ENCODE results near the gene KDM6A.
"Not testable (repeated sequence)": the region's sequence is repeated elsewhere in the genome, so short reads cannot be mapped to it uniquely, and the experiment has no call there.

The KDM6A gene

DNA sequence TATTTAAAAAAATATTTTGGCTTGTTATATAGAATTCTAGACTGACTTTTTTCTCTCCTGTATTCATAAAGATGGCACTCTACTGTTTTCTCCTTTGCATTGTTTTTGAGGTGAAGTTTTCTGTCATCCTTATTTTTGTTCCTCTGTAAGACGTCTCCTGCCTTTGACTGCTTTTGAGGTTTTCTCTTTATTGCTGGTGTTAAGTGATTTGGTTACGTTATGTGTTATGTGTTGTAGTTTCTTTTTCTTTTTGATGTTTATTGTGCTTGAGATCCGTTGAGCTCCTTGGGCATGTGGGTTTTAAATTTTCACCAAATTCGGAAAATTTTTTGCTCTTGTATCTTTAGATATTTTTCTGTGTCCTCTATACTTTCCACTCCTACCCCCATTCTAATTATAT is 50.0 kb downstream of the KDM6A start:
- DNase-seq (ENCODE audit: low spot score) = no peak

GRCh38 chrX:44927398-44927797 is 54.4 kb downstream of the KDM6A start:
- no peak for DNase-seq (ENCODE audit: low spot score)

DNA sequence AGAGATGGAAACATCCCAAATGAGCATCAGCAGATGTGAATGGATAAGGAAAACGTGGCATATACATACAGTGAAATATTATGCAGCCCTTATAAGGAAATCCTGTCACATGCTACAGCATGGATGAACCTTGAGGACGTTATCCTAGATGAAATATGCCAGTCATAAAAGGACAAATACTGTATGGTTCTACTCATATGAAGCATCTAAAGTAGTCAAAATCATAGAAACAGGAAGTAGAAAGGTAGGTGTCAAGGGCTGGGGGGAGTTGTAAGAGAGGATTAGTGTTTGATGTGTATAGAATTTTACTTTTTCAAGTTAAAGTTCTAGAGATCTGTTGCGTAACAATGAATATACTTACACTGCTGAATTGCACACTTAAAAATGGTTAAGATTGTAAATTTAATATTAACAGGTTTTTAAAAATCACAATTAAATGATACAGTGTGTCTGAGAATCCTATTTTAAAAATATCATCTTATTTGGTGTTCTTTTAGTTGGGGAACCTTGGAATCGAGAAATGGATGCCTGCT is 58.5 kb downstream of the KDM6A start:
- no peak for DNase-seq (ENCODE audit: low spot score)

- DNase-seq (ENCODE audit: low spot score) = no peak
Observed at GRCh38 chrX:44935172-44935571, 62.2 kb downstream of the KDM6A start.

DNA sequence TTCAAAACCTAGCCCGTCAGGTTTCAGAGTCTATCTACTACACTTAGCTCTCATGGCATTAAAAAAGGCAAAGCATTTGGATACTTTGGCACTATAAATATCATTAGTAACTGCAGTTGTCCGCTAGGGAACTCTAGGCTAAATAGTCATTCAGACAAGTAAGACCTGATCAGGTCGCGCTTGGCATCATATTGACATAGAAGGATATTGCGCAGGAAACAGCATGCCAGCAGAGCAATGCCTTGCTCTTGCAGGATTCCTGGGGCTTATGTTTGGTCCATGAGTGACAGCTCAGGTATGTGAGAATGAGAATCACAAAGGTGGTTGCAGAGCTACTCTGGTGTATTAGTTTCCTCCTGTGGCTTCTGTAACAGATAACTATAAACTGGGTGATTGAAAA is 62.7 kb downstream of the KDM6A start:
- no peak for DNase-seq (ENCODE audit: low spot score)

GRCh38 chrX:44937606-44938005 is 64.6 kb downstream of the KDM6A start:
- no peak for DNase-seq (ENCODE audit: low spot score)

DNA sequence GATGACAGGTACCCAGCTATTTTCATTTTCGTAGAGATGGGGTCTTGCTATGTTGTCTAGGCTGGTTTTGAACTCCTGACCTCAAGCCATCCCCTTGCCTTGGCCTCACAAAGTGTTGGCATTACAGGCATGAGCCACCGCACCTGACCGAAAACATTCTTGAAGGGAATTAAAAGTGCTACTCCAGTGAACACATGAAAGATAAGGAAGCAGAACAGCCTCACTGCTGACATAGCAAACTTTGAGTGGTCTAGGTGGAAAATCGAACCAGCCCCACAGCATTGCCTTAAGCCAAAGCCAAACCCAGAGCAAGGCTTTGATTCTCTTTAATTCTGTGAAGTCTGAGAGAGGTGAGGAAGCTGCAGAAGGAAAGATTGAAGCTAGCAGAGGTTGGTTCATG is 65.1 kb downstream of the KDM6A start:
- DNase-seq (ENCODE audit: low spot score) = no peak

GRCh38 chrX:44940541-44940940 is 67.6 kb downstream of the KDM6A start:
- DNase-seq (ENCODE audit: low spot score) = not testable (repeated sequence)

GRCh38 chrX:44943007-44943406 is 70.0 kb downstream of the KDM6A start:
- DNase-seq (ENCODE audit: low spot score) = no peak

DNA sequence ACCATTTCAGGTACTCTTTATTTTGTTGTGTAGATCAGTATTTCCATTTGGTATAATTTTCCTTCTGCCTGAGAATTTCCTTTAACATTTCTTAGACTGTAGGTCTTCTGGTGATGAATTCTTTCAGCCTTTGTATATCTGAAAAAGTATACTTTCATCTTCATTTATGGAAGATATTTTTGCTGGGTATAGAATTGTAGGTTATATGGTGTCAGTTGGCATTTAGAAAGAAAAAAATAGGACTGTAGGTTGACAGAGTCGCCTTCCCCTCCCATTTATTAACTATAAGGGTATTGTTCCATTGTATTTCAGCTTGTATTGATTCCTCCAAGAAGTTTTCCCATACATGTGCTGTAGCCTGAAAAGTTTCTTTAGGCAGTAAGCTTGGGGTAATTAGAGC is 71.9 kb downstream of the KDM6A start:
- DNase-seq (ENCODE audit: low spot score) = no peak

DNA sequence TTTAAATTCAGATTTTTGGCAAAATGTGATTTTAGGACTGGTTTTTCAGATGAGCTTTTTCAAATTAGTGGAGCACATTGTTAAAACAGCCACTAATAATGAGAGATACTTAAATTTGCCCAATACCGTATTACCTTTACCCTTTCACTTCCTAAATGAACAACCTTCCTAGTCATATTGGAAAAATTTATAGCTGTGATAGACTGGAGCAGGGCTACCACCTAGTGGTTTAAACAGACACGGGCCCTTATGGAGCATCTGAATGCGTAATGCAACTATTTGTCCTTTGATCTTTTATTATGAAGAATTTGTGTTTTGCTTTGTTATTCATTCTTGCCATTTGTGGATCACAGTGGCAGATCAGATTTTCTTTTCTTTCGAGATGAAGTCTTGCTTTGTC is 72.7 kb downstream of the KDM6A start:
- peak; percentile 59 for DNase-seq (ENCODE audit: low spot score)

GRCh38 chrX:44946771-44947170 is 73.8 kb downstream of the KDM6A start:
- DNase-seq (ENCODE audit: low spot score) = peak; percentile 82

- DNase-seq (ENCODE audit: low spot score) = no peak
Observed at GRCh38 chrX:44947995-44948394, 75.0 kb downstream of the KDM6A start.

- DNase-seq (ENCODE audit: low spot score) = no peak
Observed at GRCh38 chrX:44948406-44948805, 75.4 kb downstream of the KDM6A start.

DNA sequence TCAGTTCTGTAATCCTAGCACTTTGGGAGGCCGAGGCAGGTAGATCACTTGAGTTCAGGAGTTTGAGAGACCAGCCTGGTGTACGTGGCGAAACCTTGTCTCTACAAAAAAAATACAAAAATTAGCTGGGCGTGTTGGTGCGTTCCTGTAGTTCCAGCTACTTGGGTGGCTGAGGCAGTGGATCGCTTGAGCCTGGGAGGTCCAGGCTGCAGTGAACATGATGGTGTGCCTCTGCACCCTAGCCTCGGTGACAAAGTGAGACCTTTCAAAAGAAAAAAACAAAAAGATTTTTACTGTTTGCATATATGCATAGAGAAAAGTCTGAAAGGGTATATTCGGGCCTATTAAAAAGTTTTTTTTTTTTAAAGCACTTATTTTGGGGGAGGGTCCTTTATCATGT is 76.1 kb downstream of the KDM6A start:
- DNase-seq (ENCODE audit: low spot score) = no peak

GRCh38 chrX:44950471-44951366 is 77.7 kb downstream of the KDM6A start:
- not testable (repeated sequence) for DNase-seq (ENCODE audit: low spot score)

GRCh38 chrX:44951572-44952067 is 78.6 kb downstream of the KDM6A start:
- no peak for DNase-seq (ENCODE audit: low spot score)

- DNase-seq (ENCODE audit: low spot score) = no peak
Observed at GRCh38 chrX:44952329-44953027, 79.5 kb downstream of the KDM6A start.

DNA sequence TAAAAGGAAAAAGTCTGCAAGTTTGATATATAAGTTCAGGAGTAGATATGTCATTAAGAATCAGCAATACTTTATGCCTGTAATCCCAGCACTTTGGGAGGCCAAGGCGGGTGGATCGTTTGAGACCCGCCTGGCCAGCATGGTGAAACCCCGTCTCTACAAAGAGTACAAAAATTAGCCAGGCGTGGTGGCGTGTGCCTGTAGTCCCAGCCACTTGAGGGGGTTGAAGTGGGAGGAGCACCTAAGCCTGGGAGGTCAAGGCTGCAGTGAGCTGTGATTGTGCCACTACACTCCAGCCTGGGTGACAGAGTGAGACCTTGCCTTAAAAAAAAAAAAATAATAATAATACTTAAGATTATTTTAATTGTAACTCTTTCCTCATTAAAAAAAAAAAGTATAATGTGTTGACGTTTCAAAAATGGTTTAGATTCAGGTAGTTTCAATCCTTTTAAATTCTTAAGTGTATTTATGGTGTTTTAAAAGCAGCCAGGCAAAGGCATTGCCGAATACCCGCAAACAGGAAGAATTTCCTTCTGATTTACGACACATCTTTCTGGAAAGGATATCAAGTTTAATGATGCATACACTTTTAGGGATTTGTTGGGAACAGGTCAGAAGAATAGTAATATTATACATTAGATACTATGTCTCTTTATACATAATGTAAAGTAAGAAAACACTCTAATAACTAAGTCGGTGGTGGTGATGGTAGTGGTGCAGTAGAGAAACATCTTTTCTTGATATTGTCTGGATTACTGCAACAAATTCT is 80.9 kb downstream of the KDM6A start:
- no peak for DNase-seq (ENCODE audit: low spot score)

GRCh38 chrX:44954562-44954961 is 81.6 kb downstream of the KDM6A start:
- DNase-seq (ENCODE audit: low spot score) = no peak

DNA sequence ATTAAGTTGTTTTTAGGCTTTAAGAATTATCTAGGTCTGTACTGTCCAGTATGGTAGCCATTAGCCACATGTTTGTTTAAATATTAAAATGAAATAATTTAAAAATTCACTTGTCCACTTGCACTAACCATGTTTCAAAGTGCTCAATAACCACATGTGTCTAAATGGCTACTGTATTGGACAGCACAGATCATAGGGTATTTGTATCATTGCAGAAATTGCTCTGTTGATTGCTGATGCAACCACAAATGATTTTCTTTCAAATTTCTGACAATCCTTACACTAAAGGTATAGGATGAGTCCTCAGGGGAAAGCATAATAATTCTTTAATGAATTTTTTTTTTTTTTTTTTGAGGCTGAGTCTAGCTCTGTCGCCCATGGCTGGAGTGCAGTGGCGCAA is 84.9 kb downstream of the KDM6A start:
- no peak for DNase-seq (ENCODE audit: low spot score)

GRCh38 chrX:44958480-44958879 is 85.5 kb downstream of the KDM6A start:
- no peak for DNase-seq (ENCODE audit: low spot score)
